RCC 7860 (cell line): ENCODE results near the gene SDHAF2.
"Not testable (repeated sequence)": the region's sequence is repeated elsewhere in the genome, so short reads cannot be mapped to it uniquely, and the experiment has no call there.

Experiments
- DNase-seq: peaks from one replicate; pipeline ENCODE4 v3.0.0-alpha.2; 2015; ENCODE audit warnings: low spot score
- FAIRE-seq: peaks from 2 replicates; lab custom pipeline; 2012; peaks lifted over from hg19 to GRCh38; lab: Jason Lieb, UNC

The SDHAF2 gene

DNA sequence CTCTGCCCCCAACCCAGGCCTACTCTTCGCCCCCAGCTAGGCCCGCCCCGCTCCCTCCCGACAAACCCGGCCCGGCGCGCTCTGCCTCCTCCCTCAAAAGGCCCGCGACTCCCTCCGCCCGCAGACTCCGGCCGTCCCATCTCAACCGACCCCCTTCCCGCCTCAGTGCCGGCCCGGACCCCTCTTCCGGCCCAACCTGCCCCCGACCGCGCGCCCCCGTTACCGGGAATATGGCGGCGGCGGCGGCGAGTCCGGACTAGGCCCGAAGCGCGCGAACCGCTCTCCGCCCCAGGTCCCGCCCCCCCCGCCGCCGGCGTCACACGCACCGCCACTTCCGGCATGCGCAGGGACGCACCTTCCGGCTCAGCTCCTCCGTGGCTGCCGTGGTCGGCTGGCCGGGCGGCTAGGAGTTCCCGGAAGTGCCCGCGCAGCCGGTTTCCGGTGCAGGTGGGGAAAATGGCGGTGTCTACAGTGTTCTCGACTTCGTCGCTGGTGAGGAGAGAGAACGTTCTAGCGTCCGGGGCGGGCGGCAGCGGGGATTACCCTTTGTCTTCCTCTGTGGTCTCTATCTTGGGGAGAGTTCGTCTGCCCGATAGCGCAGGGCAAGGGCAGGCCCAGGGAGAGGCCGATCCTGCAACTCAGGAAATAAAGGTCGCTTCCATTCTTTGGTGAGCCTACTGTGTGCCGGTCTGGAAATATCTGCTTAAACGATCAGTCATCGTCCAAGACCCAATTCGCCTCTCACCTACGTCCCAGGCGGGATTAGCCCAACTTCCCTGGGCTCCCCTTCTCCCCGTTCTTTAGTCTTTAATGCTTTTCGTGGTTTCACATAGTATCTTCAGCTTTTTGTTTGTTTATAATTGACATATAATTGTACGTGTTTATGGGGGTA lies at the start of gene SDHAF2, which contains the start of gene CPSF7:
Gene SDHAF2 (plus strand): TSS at position 434 of the 892 bp plus-strand sequence. CDS start 23 bp downstream, at position 457.
Gene CPSF7 (minus strand): TSS at position 285 of the 892 bp plus-strand sequence. CDS start 740 bp downstream, outside the sequence.
- FAIRE-seq: no peak

DNA sequence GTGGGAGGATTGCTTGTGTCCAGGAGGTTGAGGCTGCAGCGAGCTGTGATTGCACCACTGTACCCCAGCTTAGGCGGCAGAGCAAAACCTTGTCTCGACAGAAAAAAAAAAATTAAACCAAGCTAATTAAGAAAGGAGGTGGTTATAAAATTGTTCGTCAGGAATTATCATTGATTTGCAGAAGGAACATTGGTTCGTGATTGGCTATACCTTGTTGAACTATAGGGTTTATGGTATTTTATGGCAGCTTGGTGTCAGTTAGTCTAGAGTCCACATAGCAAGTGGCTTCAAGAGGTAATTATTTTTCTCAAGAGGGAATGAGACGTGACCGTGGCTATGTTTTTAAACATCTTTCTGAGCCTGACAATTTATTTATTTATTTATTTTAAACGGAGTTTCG lies 49.0 kb upstream of the SDHAF2 start:
- FAIRE-seq: no peak
- DNase-seq: no peak

More for the DNA sequence above, at the start of gene SDHAF2, which contains the start of gene CPSF7:
- DNase-seq: peak; percentile 81

DNA sequence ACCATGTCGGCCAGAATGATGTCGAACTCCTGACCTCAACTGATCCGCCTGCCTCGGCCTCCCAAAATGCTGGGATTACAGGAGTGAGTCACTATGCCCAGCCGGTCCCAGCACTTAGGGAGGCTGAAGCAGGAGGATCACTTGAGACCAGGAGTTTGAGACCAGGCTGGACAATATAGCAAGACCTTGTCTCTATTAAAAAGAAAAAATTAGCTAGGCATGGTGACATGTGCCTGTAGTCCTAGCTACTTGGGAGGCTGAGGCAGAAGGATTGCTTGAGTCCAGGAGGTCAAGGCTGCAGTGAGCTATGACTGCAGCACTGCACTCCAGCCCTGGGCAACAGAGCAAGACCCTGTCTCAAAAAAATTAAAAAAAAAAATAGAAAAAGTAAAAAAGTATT lies 46.1 kb upstream of the SDHAF2 start:
- not testable (repeated sequence) for FAIRE-seq, DNase-seq

DNA sequence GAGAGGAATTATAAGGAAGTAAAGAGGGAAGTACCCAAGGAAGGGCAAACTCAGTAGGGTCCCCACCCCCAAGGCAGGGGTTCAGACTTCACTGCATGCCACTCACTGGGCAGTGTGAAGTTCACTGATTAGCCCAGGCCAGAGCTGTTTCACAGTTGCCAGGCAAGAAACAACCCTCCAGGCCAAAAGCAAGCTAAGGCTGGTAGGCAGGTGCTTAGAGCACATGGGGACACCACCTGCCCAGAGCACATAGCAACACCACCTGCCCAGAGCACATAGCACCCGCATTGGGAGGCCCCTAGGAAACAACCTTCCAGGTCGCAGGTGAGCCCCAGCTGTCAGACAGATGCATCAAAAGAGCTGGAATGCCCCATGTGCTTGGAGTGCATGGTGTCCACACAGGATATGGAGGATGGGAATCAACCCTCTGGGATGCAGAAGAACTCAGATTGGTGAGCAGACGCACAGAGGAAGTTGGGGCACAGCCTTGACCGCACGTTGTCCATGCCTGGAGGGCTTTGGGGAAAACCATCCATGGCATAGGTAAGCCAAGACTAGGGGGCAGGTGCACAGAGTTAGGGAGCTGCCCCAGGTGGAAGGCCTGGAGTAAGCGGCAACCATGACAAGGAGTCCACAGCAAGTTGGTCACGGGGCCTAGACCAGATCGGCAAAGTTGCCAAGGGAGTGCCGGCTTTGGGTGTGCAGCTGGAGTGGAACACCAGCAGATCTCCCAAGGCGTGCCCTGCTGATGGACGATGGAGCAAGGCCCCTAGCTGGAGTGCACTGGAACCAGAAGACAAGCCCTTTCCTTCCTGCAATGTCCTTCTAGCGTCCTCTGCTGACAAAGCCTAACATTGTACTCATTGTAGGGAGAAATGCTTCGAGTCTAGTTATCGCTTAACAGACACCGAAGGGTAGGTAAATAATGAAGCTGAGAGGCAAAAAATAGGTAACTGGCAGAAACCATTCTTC lies 45.4 kb upstream of the SDHAF2 start:
- DNase-seq (no peak), FAIRE-seq (no peak)

GRCh38 chr11:61390161-61390560 lies 39.8 kb upstream of the SDHAF2 start:
- DNase-seq (no peak), FAIRE-seq (no peak)

- FAIRE-seq (no peak), DNase-seq (no peak)
These were observed 36.8 kb upstream of the SDHAF2 start for GRCh38 chr11:61392981-61393595.

- DNase-seq (no peak), FAIRE-seq (no peak)
These were observed 28.8 kb upstream of the SDHAF2 start for GRCh38 chr11:61401173-61401572.

DNA sequence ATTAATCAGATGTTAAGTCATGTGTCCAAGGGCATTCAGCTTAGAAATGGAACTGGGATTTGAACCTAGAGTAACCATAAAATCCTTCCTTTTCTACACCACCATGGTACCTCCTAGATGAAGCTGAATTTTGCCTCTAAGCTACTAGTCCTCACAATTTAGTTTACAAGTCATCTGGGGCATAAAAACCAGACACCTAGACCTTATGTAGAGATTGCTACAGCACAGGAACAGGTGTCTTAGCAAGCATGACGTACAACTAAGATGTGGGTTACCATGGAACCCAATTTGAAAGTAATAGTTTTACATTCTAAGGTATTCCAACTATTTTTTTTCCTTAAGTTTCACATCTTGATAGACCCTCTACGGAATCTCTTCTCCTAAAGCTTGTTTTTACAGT lies 28.4 kb upstream of the SDHAF2 start:
- no peak for DNase-seq
- FAIRE-seq: no peak

- FAIRE-seq: no peak
These were observed 26.3 kb upstream of the SDHAF2 start for GRCh38 chr11:61403658-61404057.

DNA sequence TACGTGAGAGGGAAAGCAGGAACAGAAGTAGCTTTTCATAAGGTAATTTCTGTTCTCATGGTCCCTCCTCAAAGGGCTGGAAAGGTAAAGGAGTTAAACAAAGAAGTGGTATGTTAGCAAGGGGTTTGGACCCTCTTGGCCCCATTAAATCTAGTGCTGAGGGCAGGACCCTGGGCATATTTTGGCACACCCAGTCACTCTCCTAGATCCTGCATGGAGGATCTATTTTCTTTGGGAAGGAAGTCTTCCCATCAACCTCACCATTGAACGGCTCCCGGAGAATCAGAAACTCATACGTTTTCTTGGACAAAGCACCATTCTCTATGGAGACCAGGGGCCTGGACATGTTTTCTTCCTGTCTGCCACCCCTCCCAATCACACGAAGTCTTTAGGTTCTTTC lies 25.8 kb upstream of the SDHAF2 start:
- DNase-seq (no peak), FAIRE-seq (no peak)

More at GRCh38 chr11:61403658-61404057, 26.3 kb upstream of the SDHAF2 start:
- DNase-seq: no peak

DNA sequence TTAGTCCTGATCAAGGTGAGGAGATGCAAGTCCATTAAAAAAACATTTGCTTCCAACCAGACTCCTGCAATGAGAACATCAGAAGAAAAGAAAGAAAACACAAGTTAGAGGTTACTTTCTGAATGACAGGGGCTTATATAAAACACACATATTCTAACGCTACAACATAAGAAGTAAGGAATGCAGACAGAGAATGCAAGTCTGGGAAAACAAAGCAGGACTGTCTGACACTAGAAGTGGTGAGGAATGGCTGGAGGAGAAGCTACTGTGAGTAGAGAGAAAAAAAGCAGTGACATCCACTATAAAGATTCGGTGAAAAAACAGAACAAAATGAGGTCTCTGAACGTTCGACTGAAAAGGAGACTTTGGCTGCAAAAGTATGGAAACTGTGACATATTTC lies 25.3 kb upstream of the SDHAF2 start:
- no peak for FAIRE-seq

GRCh38 chr11:61406067-61406466 lies 23.9 kb upstream of the SDHAF2 start:
- DNase-seq: no peak
- FAIRE-seq: no peak

More for the DNA sequence above, 25.3 kb upstream of the SDHAF2 start:
- no peak for DNase-seq

DNA sequence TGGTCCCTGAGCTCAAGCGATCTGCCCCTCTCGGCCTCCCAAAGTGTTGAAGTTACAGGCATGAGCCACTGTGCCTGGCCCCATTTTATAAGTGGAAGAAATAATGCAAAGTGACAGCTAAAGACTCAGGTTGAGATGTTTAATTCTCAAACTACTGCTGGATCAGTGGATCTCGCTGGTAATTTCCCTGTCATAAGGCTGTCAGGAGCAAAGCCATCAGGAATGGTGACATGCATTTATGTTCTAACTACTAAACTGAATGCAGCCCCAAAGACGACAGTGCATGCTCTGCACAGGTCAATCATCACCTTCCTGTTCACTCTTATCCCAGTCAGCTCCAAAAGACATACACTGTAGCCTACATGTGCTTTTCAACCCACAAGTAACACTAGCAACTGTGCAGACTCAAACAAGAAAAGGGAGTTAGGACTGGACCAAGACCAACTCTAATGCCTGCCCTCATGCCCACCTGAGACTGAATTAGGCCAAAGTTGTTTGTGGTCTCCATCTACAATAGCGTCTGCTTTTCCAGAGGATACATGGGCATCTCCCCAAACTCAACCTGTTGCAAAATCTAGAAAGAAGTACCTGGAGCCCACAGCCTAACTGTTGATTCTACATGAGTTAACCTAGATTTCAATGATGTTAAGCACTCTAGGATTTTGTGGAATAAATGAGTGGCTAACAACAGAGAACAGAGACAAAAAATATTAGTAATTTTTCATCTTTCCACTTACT lies 22.8 kb upstream of the SDHAF2 start:
- no peak for DNase-seq
- FAIRE-seq: no peak

DNA sequence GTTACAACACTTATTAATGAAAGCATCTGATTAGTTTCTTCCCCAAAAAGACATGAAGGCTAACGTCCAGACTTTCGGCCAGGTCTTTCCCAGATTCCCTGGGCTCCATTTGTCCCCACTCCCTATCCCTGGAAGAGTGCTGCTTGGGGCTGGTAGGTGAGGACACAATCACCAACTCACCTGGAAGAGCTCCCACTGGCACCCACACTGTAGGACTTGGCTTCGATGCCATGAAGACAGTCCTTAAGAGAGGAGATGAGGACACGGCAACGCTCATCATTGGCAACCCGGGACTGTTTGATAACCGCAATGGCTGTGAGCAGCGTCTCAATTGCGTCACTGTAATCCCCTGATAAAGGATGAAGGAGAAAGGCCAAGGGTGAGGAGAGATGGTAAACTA lies 18.3 kb upstream of the SDHAF2 start:
- DNase-seq: no peak
- no peak for FAIRE-seq

GRCh38 chr11:61413496-61413895 lies 16.4 kb upstream of the SDHAF2 start:
- no peak for DNase-seq
- no peak for FAIRE-seq

- FAIRE-seq: no peak
- DNase-seq: no peak
These were observed 15.4 kb upstream of the SDHAF2 start for GRCh38 chr11:61414547-61414946.

GRCh38 chr11:61415381-61415780 lies 14.5 kb upstream of the SDHAF2 start:
- DNase-seq (no peak), FAIRE-seq (no peak)

GRCh38 chr11:61416941-61417340 lies 13.0 kb upstream of the SDHAF2 start:
- FAIRE-seq (no peak), DNase-seq (no peak)

DNA sequence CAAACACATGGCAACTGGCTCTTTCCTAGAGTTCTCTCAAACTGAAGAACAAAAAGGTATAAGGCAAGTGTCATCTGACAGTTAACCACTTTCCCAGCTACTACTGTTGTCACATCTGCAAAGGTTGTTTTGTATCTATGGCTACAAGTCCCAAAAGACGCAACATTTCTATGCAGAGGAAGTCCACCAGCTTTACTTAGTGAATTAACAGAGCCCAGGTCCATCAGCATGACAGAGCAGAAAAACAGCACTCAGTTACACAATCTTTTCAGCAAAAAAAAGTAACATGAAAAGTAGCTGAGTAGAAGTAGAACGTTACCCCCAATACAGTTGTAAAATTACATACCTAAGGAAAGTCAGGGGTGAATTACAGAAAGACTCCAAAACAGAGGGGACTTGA lies 12.3 kb upstream of the SDHAF2 start:
- no peak for DNase-seq
- FAIRE-seq: no peak

GRCh38 chr11:61418136-61418535 lies 11.8 kb upstream of the SDHAF2 start:
- FAIRE-seq (no peak), DNase-seq (peak; percentile 6)
